BJ (cell line): Measurements from ENCODE around the gene EOGT. TPM values are rescaled to one million over a fixed set of nuclear protein-coding genes. Genes with fewer than 3 reads are reported as not detected.

Experiments used
- CTCF ChIA-PET: fragments of 350-600 bp; formaldehyde crosslinking; extraction: SDS; loops from one replicate; lab custom pipeline; 2021; ENCODE audit warnings: antibody characterized with exemption, inconsistent platforms; lab: Yijun Ruan, JAX
- POLR2A ChIA-PET: fragments of 300-600 bp; sonication (Branson Sonifier 250); formaldehyde crosslinking; extraction: SDS; loops from one replicate; lab custom pipeline; 2021; ENCODE audit warnings: antibody characterized with exemption; lab: Charles Lee
- DNase-seq: peaks from one replicate; pipeline ENCODE4 v3.0.0-alpha.2; 2011; ENCODE audit warnings: low read depth
- H3K27me3 ChIP-seq: 2 replicates; pipeline ENCODE4 v1.6.0; 2011; ENCODE audit warnings: low read length; ENCODE audit not compliant: control insufficient read depth, insufficient read depth
- H3K36me3 ChIP-seq: 2 replicates; pipeline ENCODE4 v1.5.1; 2011; ENCODE audit warnings: low read length; ENCODE audit not compliant: control insufficient read depth, insufficient read depth
- H3K4me3 ChIP-seq: 2 replicates; pipeline ENCODE4 v1.5.1; 2011; ENCODE audit warnings: low read depth, mild to moderate bottlenecking, control low read depth, low read length
- polyA plus RNA-seq: library from polyadenylated mRNA; depleted of rRNA; stranded (reverse); fragments of >200 nt; gene quantifications from 2 replicates; pipeline ENCODE4 v1.2.3, GENCODE V29; 2011
- TF ChIP-seq, protein P1 (sequence below): IDR thresholded peaks from 2 replicates; pipeline ENCODE4 v1.5.1; 2011; ENCODE audit warnings: low read depth, mild to moderate bottlenecking, control low read depth, inconsistent platforms, low read length, moderate library complexity; ENCODE audit not compliant: insufficient read depth

Gene EOGT
- polyA plus RNA-seq, 1 experiment = 18.9 TPM

DNA sequence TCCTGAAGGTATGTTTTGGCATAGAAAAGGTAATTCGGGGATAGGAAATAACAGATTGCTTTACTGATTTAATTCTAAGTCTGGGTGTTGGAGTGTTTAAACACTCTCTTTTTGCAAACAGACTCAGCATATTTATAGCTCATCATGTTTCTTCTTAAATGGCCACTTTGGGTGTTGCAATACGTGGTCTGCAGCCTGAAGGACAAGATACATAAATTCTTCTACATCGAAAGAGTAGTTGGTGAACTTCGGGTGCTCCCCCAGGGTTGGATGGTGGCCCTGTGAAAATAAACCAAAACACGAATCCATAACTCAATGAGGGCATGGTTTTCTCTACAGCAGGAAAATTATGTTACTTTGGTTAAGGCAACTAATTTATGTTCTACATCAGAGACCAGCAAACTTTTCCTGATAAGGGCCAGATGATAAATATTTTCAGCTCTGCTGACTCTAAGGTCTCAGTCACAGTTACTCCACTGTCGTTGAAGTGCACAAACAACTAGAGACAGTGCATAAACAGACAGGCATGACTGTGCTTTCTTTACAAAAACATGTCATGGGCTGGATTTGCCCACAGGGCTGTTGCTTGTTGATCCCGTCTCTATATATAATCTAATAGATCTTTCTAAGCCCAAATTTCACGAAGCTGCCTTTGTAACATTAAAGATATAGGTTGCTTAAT is 35.9 kb downstream of the EOGT start:
- ChIA-PET CTCF (interaction anchor here (0.7 kb wide), 1 partner anchor 67 kb away, joined by 3 read pairs; no protein-coding TSS in a partner anchor), POLR2A (no interaction called here)
- TF ChIP-seq, protein P1, sequence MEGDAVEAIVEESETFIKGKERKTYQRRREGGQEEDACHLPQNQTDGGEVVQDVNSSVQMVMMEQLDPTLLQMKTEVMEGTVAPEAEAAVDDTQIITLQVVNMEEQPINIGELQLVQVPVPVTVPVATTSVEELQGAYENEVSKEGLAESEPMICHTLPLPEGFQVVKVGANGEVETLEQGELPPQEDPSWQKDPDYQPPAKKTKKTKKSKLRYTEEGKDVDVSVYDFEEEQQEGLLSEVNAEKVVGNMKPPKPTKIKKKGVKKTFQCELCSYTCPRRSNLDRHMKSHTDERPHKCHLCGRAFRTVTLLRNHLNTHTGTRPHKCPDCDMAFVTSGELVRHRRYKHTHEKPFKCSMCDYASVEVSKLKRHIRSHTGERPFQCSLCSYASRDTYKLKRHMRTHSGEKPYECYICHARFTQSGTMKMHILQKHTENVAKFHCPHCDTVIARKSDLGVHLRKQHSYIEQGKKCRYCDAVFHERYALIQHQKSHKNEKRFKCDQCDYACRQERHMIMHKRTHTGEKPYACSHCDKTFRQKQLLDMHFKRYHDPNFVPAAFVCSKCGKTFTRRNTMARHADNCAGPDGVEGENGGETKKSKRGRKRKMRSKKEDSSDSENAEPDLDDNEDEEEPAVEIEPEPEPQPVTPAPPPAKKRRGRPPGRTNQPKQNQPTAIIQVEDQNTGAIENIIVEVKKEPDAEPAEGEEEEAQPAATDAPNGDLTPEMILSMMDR = no peak

DNA sequence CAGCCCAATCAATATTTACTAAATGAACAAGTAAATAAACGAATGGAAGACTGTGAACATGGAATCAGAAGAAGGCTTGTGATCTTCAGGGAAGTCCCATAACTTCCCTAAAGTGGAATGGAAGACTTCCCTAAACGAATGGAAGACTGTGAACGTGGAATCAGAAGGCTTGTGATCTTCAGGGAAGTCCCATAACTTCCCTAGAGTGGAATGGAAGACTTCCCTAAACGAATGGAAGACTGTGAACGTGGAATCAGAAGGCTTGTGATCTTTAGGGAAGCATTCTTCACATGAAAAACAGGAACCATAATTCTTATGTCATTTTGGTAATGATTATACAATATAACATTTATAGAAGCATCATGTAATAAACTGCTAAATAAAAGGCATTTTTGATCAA is 38.8 kb downstream of the EOGT start:
- CTCF ChIA-PET = no interaction called here
- H3K36me3 ChIP-seq = peaks cover 6% of the 10 kb centered on the region
- DNase-seq = no peak
- TF ChIP-seq, protein P1 = no peak
- peaks cover 4% of the 10 kb centered on the region; the same call in 1 of the 2 replicates for H3K27me3 ChIP-seq
- POLR2A ChIA-PET = no interaction called here
- no peak overlapping the region for H3K4me3 ChIP-seq

More for the DNA sequence above, 35.9 kb downstream of the EOGT start:
- H3K27me3 ChIP-seq = no peaks in the 10 kb centered on the region
- no peak overlapping the region for H3K4me3 ChIP-seq
- peaks cover 11% of the 10 kb centered on the region for H3K36me3 ChIP-seq
- no peak for DNase-seq

DNA sequence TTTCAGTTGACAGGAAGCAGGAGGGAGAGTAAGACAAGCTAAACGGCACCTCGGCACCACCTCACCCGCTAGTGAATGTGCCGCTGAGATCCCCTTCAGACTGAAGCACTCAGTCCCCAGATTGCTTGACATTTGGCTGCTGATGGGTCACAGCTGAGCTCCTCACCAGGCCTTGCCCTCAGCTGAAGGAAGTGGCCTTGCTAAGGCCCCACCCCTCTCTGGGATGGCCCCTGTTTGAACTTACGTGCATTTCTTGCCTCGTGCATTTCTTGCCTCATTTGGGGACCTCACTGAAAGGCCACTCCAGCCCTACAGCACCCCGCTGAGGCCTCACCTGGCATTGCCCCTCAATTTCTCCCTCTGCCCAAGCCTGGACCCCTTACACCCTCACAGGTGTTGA is 39.8 kb downstream of the EOGT start:
- POLR2A ChIA-PET = no interaction called here
- TF ChIP-seq, protein P1 = no peak

DNA sequence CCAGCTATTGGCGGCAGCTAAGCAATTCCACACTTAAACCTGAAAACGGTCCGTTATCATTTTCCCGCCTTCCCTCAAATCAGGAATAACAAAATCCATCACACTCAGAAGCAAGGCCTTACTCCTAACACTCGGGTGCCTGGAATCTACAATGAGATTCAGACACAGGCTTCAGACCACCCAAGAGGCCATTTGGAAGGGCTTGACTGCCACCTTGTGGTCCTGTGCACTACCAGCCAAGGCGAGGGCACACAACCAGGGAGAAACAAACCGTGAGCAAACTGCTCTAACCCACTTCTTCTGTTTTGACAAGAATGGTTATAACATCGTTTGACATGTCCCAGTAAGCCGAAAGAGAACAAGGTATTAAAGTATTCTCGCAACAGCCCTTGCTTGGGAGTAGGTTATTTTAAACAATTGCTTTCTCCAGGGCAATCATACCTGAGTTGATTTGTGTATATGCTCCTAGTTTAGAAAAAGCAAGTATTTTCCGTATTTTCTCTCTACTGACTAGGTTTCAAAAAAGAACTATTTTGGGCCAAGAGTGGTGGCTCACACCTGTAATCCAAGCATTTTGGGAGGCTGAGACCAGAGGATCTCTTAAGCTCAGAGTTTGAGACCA is 41.0 kb downstream of the EOGT start:
- H3K36me3 ChIP-seq = peaks cover 1% of the 10 kb centered on the region; the same call in 1 of the 2 replicates
- H3K27me3 ChIP-seq = peaks cover 7% of the 10 kb centered on the region; the same call in 1 of the 2 replicates
- ChIA-PET POLR2A (no interaction called here), CTCF (interaction anchor here (0.9 to 1.4 kb wide), 7 partner anchors 9 to 1859 kb away, joined by 3 to 5 read pairs (median 3); no protein-coding TSS in a partner anchor)
- TF ChIP-seq, protein P1 = peak; percentile 83
- H3K4me3 ChIP-seq = no peak overlapping the region
- DNase-seq = no peak

More for the DNA sequence above, 39.8 kb downstream of the EOGT start:
- H3K4me3 ChIP-seq = no peak overlapping the region
- CTCF ChIA-PET = interaction anchor here (1.1 to 1.4 kb wide), 3 partner anchors 17 to 1860 kb away, joined by 3 read pairs; no protein-coding TSS in a partner anchor
- H3K36me3 ChIP-seq = peaks cover 1% of the 10 kb centered on the region; the same call in 1 of the 2 replicates
- H3K27me3 ChIP-seq = peaks cover 7% of the 10 kb centered on the region; the same call in 1 of the 2 replicates
- DNase-seq = no peak

DNA sequence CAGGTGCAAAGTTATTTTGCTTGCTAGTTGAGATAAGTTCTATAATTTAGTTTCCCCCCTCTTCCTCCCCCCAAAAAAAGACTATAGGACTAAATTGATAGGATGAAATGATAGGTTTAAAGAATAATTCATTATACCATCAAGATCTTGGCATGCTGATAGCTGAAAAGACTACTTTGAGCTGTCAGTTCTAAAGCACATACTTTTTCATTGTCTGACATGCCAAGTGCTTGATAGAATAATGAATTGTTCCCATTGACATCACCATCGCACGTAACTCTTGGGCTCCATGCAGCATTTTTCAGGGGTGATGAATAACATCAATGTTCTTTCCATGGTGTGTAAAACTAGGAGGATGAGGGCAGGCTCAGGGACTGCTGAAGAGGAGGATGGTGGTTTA is 48.8 kb downstream of the EOGT start:
- TF ChIP-seq, protein P1 = no peak
- POLR2A ChIA-PET = no interaction called here
- H3K36me3 ChIP-seq = no peaks in the 10 kb centered on the region
- no peak for DNase-seq
- H3K4me3 ChIP-seq = no peak overlapping the region
- CTCF ChIA-PET = interaction anchor here (0.7 kb wide), 1 partner anchor 71 kb away, joined by 3 read pairs; no protein-coding TSS in a partner anchor
- H3K27me3 ChIP-seq = peaks cover 6% of the 10 kb centered on the region
